ENCODE data around the gene CLEC9A.

DNA sequence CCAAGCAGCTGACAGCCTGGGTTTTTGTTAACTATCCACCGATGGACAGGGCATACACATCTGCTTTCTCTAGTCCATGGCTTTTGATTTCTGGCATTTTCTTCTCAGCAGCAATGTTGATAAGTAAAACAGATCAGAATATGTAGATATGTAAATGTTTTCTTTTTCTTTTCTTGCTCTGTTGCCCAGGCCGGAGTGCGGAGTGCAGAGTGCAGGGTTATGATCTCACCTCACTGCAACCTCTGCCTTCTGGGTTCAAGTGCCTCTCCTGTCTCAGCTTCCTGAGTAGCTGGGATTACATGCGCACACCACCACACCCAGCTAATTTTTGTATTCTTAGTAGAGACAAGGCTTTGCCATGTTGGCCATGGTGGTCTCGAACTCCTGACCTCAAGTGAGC, 27.9 kb downstream of the CLEC9A start:
- TF ChIP-seq EZH2 (IDR thresholded peaks at IDR 0.05; ENCODE audit: borderline replicate concordance, insufficient read depth, low read depth, low read length, poor library complexity, severe bottlenecking) (no peak), CTCF (IDR thresholded peaks at IDR 0.05) (no peak)

All from B cell (primary cell).